DND-41 (cell line): Measurements from ENCODE around the gene CDK8.

Source experiments
- ATAC-seq: fragments of 200-7000 bp; cut with Tn5 transposase; 3 replicates; pipeline ENCODE4 v1.9.1; 2021; ENCODE audit warnings: low read depth; ENCODE audit not compliant: insufficient read depth
- DNase-seq: peaks from one replicate; pipeline ENCODE4 v3.0.0-alpha.2; 2020
- H2AFZ ChIP-seq: 2 replicates; pipeline ENCODE4 v1.6.0; 2012; ENCODE audit warnings: low read depth, low read length
- H3K27ac ChIP-seq: 2 replicates; pipeline ENCODE4 v1.5.1; 2012; ENCODE audit warnings: low read length, inconsistent platforms
- H3K27me3 ChIP-seq: fragments of 200-600 bp; sonication (generic); 2 replicates; pipeline ENCODE4 v1.6.0; 2012; ENCODE audit warnings: low read length, mild to moderate bottlenecking, inconsistent platforms; ENCODE audit not compliant: insufficient read depth, poor library complexity
- H3K36me3 ChIP-seq: 2 replicates; pipeline ENCODE4 v1.5.1; 2012; ENCODE audit warnings: low read length, inconsistent platforms; ENCODE audit not compliant: insufficient read depth
- H3K4me1 ChIP-seq: 2 replicates; pipeline ENCODE4 v1.5.1; 2012; ENCODE audit warnings: mild to moderate bottlenecking, low read length; ENCODE audit not compliant: insufficient read depth
- H3K4me2 ChIP-seq: 2 replicates; pipeline ENCODE4 v1.6.0; 2012; ENCODE audit warnings: mild to moderate bottlenecking, moderate library complexity, low read length, inconsistent platforms; ENCODE audit not compliant: insufficient read depth
- H3K4me3 ChIP-seq, 2 experiments: fragments of 200-600 bp in 1 of 2; shearing (Covaris generic) in 1 of 2; 2 replicates each; pipeline ENCODE4 v1.5.1; 2012 to 2016; ENCODE audit warnings: inconsistent platforms in 2 of 2, low read length in 2 of 2, mild to moderate bottlenecking in 2 of 2, low read depth in 1 of 2, moderate library complexity in 1 of 2
- H3K79me2 ChIP-seq: 2 replicates; pipeline ENCODE4 v1.6.0; 2012; ENCODE audit warnings: low read length, inconsistent platforms; ENCODE audit not compliant: insufficient read depth
- H3K9ac ChIP-seq: 2 replicates; pipeline ENCODE4 v1.6.0; 2012; ENCODE audit warnings: low read depth, mild to moderate bottlenecking, inconsistent platforms, low read length, moderate library complexity
- H3K9me3 ChIP-seq: 2 replicates; pipeline ENCODE4 v1.5.1; 2012; ENCODE audit warnings: low read length, moderate library complexity, mild to moderate bottlenecking, inconsistent platforms; ENCODE audit not compliant: insufficient read depth, severe bottlenecking
- H4K20me1 ChIP-seq: 2 replicates; pipeline ENCODE4 v1.6.0; 2012; ENCODE audit warnings: low read length; ENCODE audit not compliant: insufficient read depth
- CTCF ChIP-seq: IDR thresholded peaks from 2 replicates; pipeline ENCODE4 v1.5.1; 2012; ENCODE audit warnings: borderline replicate concordance, low read length, moderate library complexity, mild to moderate bottlenecking; ENCODE audit not compliant: poor library complexity, severe bottlenecking; ENCODE audit errors: extremely low read depth
- EZH2 ChIP-seq: IDR thresholded peaks from 3 replicates; pipeline ENCODE4 v1.6.1; 2012; ENCODE audit warnings: borderline replicate concordance, low read depth, mild to moderate bottlenecking, moderate library complexity, low read length, inconsistent platforms; ENCODE audit not compliant: severe bottlenecking

Gene CDK8

GRCh38 chr13:26441476-26441875, 187.5 kb downstream of the CDK8 start:
- no peak overlapping the region for H3K9ac ChIP-seq
- DNase-seq, result no peak
- no peak for TF ChIP-seq CTCF
- TF ChIP-seq EZH2, result no peak
- peaks cover 8% of the 10 kb centered on the region for H3K9me3 ChIP-seq
- H2AFZ ChIP-seq, result no peak overlapping the region
- H3K27ac ChIP-seq, result no peak overlapping the region
- no peaks in the 10 kb centered on the region for H3K36me3 ChIP-seq
- H4K20me1 ChIP-seq, result no peaks in the 10 kb centered on the region
- H3K4me3 ChIP-seq, result no peak overlapping the region
- ATAC-seq, result no peak
- no peaks in the 10 kb centered on the region for H3K79me2 ChIP-seq
- no peak overlapping the region for H3K4me2 ChIP-seq
- no peaks in the 10 kb centered on the region for H3K27me3 ChIP-seq
- H3K4me1 ChIP-seq, result no peaks in the 10 kb centered on the region

- no peaks in the 10 kb centered on the region for H4K20me1 ChIP-seq
- ATAC-seq (no peak), DNase-seq (no peak)
- no peak overlapping the region for H3K4me3 ChIP-seq
- H3K4me1 ChIP-seq, result no peaks in the 10 kb centered on the region
- no peaks in the 10 kb centered on the region for H3K79me2 ChIP-seq
- no peak overlapping the region for H2AFZ ChIP-seq
- H3K9ac ChIP-seq, result no peak overlapping the region
- H3K36me3 ChIP-seq, result no peaks in the 10 kb centered on the region
- TF ChIP-seq EZH2, result no peak
- no peak for TF ChIP-seq CTCF
- no peaks in the 10 kb centered on the region for H3K27me3 ChIP-seq
- H3K4me2 ChIP-seq, result no peak overlapping the region
- H3K9me3 ChIP-seq, result no peaks in the 10 kb centered on the region
- no peak overlapping the region for H3K27ac ChIP-seq
Measured at GRCh38 chr13:26442541-26442940, 188.6 kb downstream of the CDK8 start.

GRCh38 chr13:26445092-26445491, 191.2 kb downstream of the CDK8 start:
- Histone ChIP-seq H3K4me1 (no peaks in the 10 kb centered on the region), H3K9ac (no peak overlapping the region), H3K4me2 (no peak overlapping the region), H3K27me3 (no peaks in the 10 kb centered on the region), H3K9me3 (no peaks in the 10 kb centered on the region), H2AFZ (no peak overlapping the region), H4K20me1 (no peaks in the 10 kb centered on the region), H3K79me2 (no peaks in the 10 kb centered on the region), H3K4me3 (no peak overlapping the region), H3K36me3 (no peaks in the 10 kb centered on the region), H3K27ac (no peak overlapping the region)
- ATAC-seq (no peak), DNase-seq (no peak)
- TF ChIP-seq CTCF, result no peak
- no peak for TF ChIP-seq EZH2

- Histone ChIP-seq H2AFZ (no peak overlapping the region), H3K79me2 (no peaks in the 10 kb centered on the region), H3K4me2 (no peak overlapping the region)
Measured at GRCh38 chr13:26446751-26447150, 192.8 kb downstream of the CDK8 start.

More at GRCh38 chr13:26446751-26447150, 192.8 kb downstream of the CDK8 start:
- Histone ChIP-seq H3K9ac (no peak overlapping the region), H3K27ac (no peak overlapping the region), H3K4me3 (no peak overlapping the region), H3K9me3 (no peaks in the 10 kb centered on the region), H3K36me3 (no peaks in the 10 kb centered on the region), H4K20me1 (no peaks in the 10 kb centered on the region), H3K27me3 (no peaks in the 10 kb centered on the region), H3K4me1 (no peaks in the 10 kb centered on the region)
- no peak for ATAC-seq
- no peak for DNase-seq
- no peak for TF ChIP-seq EZH2
- TF ChIP-seq CTCF, result no peak
